SK-N-SH (cell line): Measurements from ENCODE around the gene ARHGAP26.

ENCODE experiments used
- CTCF ChIP-seq: fragments of 200-600 bp; sonication (generic); IDR thresholded peaks from 2 replicates; pipeline ENCODE4 v1.6.1; 2017; ENCODE audit warnings: antibody characterized with exemption, mild to moderate bottlenecking, moderate library complexity
- NRF1 ChIP-seq: IDR thresholded peaks from 2 replicates; pipeline ENCODE4 v1.6.1; 2012; ENCODE audit warnings: low read depth, mild to moderate bottlenecking, low read length
- USF1 ChIP-seq: IDR thresholded peaks from 2 replicates; pipeline ENCODE4 v1.4.0; 2012; ENCODE audit warnings: low read depth, borderline replicate concordance

- TF ChIP-seq NRF1 = no peak
- TF ChIP-seq CTCF = no peak
- TF ChIP-seq USF1 = no peak
Observed at GRCh38 chr5:143275512-143276363, 505.6 kb downstream of the ARHGAP26 start.
